Stimulated activated naive B cell treated with anti-CD40 and anti-IgM and Interleukin-4, amounts not matched to agents 10 μg/mL and 1 μg/mL and 100 μg/mL, for 72 hours (primary cell): ENCODE data around the gene PAFAH2.

ENCODE experiments used
- ATAC-seq, 2 donors: fragments of 150-1000 bp; cut with Tn5 transposase; replicated peaks; 2 replicates each; pipeline ENCODE4 v1.10.0; 2021; ENCODE audit warnings: moderate library complexity in 1 of 2
- DNase-seq: peaks from one replicate; pipeline ENCODE4 v3.0.0; 2021
- H3K27ac Mint-ChIP-seq: one replicate; pipeline ENCODE4 v1.8.0; 2022; ENCODE audit warnings: mild to moderate bottlenecking, mixed read lengths
- H3K27me3 Mint-ChIP-seq, 2 donors: one replicate each; pipeline ENCODE4 v1.8.0; 2022; ENCODE audit warnings: mixed read lengths in 2 of 2
- H3K36me3 Mint-ChIP-seq, 2 donors: one replicate each; pipeline ENCODE4 v1.8.0; 2022; ENCODE audit warnings: mixed read lengths in 2 of 2, mild to moderate bottlenecking in 1 of 2
- H3K4me1 Mint-ChIP-seq, 2 donors: one replicate each; pipeline ENCODE4 v1.8.0; 2022; ENCODE audit warnings: mixed read lengths in 2 of 2, mild to moderate bottlenecking in 1 of 2
- H3K4me3 Mint-ChIP-seq, 2 donors: one replicate each; pipeline ENCODE4 v1.8.0; 2022; ENCODE audit warnings: mild to moderate bottlenecking in 2 of 2, mixed read lengths in 2 of 2, moderate library complexity in 1 of 2
- H3K9me3 Mint-ChIP-seq, 2 donors: one replicate each; pipeline ENCODE4 v1.8.0; 2022; ENCODE audit warnings: mixed read lengths in 2 of 2, mild to moderate bottlenecking in 1 of 2

Gene PAFAH2

DNA sequence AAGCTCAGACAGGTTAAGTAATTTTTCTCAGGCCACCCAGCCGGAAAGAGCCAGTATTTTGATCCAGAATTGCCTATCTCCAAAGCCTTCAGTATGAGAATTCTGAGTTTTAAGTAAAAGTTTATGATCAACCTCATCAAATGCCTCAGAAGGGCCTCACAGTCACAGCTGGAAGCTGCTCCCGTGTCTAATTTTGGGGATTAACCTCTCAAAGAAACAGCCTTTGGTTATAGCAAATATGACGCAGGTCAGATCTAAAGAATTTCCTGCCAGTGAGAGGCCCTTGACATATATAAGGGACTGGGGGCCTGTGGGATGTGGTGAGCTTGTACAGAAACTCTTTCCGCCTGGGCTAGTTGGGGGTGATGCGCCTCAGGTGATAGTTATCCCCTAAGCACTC is 26.0 kb upstream of the PAFAH2 start:
- Mint-ChIP-seq H3K36me3 (no peaks in the 10 kb centered on the region), H3K4me1 (peaks cover 7 to 13% of the 10 kb centered on the region in 2 donors), H3K27ac (no peak overlapping the region), H3K4me3 (no peak overlapping the region), H3K9me3 (no peaks in the 10 kb centered on the region), H3K27me3 (peaks cover 3 to 16% of the 10 kb centered on the region in 2 donors)
- ATAC-seq: no peak
- DNase-seq: no peak

DNA sequence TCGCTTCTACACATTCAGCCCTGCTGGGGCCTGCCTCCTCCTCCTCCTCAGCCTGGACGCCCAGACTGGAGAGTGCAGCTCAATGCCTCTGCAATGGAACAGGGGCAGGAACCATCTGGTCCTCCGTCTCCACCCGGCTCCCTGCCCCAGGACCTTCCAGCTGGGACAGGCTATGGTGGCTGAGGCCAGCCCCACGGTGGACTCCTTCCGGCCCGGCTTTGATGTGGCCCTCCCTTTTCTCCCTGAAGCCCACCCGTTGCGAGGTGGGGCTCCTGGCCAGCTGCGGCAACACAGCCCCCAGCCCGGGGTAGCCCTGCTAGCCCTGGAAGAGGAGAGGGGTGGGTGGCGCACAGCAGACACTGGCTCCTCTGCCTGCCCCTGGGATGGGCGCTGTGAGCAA is 25.1 kb upstream of the PAFAH2 start:
- DNase-seq: no peak
- H3K4me3 Mint-ChIP-seq: no peak overlapping the region
- no peak overlapping the region for H3K27ac Mint-ChIP-seq
- peaks cover 3 to 11% of the 10 kb centered on the region in 2 donors for H3K27me3 Mint-ChIP-seq
- H3K9me3 Mint-ChIP-seq: no peaks in the 10 kb centered on the region
- peaks cover 7 to 13% of the 10 kb centered on the region in 2 donors for H3K4me1 Mint-ChIP-seq
- ATAC-seq: no peak
- H3K36me3 Mint-ChIP-seq: no peaks in the 10 kb centered on the region

DNA sequence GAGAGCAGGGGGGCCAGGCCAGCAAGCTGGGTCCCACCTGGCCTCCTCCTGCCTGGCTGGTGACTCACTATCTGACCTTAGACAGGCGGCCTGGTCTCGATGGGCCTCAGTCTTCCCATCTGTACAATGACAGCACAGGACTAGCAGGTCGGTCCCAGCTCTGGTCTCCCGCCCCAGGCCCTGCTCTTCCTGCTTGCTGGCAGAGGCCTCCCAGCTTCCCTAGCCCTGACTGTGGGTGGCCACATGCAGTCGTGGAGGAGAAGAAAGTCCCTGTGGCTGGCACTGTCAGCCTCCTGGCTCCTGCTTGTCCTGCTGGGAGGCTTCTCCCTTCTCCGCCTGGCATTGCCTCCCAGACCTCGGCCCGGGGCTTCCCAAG is 24.5 kb upstream of the PAFAH2 start:
- no peak for ATAC-seq
- Mint-ChIP-seq H3K27ac (no peak overlapping the region), H3K36me3 (no peaks in the 10 kb centered on the region)

DNA sequence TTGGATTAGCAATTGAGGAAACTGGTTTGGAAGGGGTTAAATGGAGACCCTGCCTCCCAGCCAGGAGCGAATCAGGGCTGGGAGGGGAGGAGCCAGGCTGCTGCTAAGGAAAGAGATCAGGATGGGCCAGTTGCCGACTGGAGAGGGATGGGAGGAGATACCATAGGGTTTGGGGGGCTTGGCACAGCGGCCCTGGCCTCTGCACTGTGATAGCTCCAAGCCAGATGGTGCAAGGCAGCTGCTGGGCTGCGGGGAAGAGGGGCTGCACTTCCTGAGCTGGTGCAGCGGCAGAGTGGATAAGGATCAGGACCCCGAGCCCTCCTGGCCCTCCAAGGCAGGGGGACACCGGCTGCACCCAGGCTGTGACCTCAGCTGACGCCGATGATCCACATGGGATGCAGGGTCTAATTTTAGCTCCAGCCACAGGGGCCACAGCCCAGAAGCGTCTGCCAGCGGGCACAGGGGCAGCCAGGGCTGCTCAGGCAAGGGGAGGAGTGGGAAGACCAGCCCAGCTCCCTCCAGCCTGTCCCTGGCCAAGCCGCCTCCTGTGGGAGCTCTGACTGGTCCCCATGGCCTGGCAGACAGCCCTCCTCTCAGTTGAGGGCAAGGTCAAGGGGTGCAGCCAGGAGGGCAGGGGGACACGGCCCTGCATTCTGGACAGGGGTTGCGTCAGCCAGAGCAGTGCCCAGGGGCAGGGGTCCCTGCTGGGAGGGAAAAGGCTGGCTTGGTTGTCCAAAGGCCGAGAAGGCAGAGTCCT is 24.0 kb upstream of the PAFAH2 start, which contains the start of gene EXTL1:
Gene EXTL1 (plus strand): TSS at position 129 of the 757 bp plus-strand sequence. CDS start 872 bp downstream, outside the sequence.
- Mint-ChIP-seq H3K27me3 (peaks cover 3 to 11% of the 10 kb centered on the region in 2 donors), H3K9me3 (no peaks in the 10 kb centered on the region), H3K36me3 (no peaks in the 10 kb centered on the region), H3K4me1 (peaks cover 6 to 12% of the 10 kb centered on the region in 2 donors), H3K4me3 (no peak within 1 kb of the TSS), H3K27ac (no peak within 1 kb of the TSS)
- no peak for ATAC-seq
- DNase-seq: no peak

More for the DNA sequence above, 24.5 kb upstream of the PAFAH2 start:
- DNase-seq: no peak
- H3K27me3 Mint-ChIP-seq: peaks cover 3 to 11% of the 10 kb centered on the region in 2 donors
- H3K4me3 Mint-ChIP-seq: no peak overlapping the region
- H3K4me1 Mint-ChIP-seq: peaks cover 4 to 8% of the 10 kb centered on the region in 2 donors
- no peaks in the 10 kb centered on the region for H3K9me3 Mint-ChIP-seq

DNA sequence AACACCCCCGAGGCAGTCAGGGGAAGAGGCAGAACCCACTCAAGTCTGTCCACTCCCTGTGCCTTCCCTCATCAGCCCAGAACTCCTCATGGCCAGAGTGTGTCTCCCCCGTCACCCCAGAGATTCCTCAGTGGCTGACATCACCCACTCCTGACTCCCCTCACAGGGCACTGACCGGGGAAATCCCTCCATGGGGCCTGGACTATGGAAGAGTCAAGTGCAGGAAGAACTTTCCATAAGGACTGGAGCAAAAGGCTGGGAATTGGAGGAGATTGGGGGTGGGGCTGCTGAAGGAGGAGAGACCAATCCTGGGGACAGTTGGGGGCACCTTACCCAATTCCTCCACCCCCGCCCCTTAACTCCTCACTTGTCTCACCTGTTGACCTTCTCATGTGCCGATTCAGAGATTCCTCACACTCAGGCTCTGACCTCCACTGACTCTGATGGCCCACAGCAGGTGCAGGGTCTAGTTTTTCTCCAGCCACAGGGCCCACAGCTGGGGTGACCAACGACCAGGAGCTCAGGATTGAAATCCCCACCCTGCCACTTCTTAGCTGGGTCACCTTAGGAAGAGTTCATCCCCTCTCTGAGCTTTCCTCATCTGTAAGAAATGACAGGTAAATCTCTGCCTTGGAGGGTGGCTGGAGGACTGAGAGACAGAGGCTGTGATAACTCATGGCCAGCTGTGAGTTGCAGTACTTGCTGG is 23.2 kb upstream of the PAFAH2 start:
- no peak for DNase-seq
- Mint-ChIP-seq H3K27ac (no peak overlapping the region), H3K4me3 (no peak overlapping the region), H3K9me3 (no peaks in the 10 kb centered on the region), H3K4me1 (peaks cover 10 to 17% of the 10 kb centered on the region in 2 donors), H3K27me3 (peaks cover 3 to 11% of the 10 kb centered on the region in 2 donors), H3K36me3 (no peaks in the 10 kb centered on the region)
- no peak for ATAC-seq

DNA sequence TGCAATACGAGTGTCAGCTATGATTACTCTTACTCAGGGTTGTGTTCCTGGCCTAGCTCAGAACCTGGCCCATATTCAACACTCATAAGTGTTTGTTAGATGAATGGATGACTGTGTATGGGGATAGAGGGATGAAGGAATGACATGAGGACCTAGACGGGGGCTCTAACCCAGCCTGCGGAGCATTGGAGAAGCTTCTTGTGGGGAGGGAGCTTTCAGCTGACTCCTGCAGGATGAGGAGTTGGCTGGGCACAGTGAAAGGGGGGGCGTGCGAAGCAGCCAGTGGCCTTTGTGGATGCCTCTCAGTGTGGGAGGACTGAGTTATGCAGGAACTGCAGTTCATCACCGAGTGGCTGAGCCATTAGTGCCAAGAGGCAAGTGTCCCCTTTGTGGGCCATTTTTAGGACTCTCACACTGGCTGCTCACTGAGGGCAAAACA is 22.5 kb upstream of the PAFAH2 start:
- Mint-ChIP-seq H3K4me3 (no peak overlapping the region), H3K27ac (no peak overlapping the region), H3K27me3 (peaks cover 3 to 11% of the 10 kb centered on the region in 2 donors), H3K9me3 (no peaks in the 10 kb centered on the region), H3K4me1 (peaks cover 10 to 17% of the 10 kb centered on the region in 2 donors), H3K36me3 (no peaks in the 10 kb centered on the region)
- DNase-seq: no peak
- no peak for ATAC-seq

DNA sequence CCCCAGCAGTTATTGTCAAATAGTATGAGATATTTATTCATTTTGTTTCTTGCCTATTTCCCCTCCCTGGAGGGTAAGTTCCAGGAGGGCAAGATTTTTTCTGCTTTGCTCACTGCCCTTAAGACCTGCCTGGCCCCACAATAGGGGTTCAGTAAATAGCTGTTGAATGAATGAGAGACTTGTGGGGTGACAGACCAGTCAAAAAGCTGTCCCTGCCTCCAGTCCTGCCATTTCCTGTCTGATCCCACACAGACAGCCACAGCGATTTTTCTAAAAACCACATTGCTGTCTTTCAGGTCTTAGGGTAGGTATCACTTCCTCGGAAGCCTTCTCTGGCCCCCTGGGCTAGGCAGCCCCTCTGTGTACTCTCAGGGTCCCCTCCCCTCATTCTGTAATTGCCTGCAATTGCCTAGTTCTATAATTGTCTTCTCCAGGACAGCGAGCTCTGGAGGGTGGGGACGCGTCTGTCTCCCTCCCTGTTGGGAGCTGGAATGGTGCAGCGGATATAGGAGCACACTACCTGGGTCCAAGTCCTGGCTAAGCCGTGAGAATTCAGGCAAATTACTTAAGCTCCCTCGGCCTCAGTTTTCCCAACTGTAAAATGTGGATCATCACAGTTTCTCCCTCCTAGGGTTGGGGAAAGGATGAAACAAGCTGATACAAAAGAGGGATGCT is 21.9 kb upstream of the PAFAH2 start:
- Mint-ChIP-seq H3K4me1 (peaks cover 10 to 17% of the 10 kb centered on the region in 2 donors), H3K27ac (no peak overlapping the region), H3K27me3 (peaks cover 3 to 11% of the 10 kb centered on the region in 2 donors), H3K4me3 (no peak overlapping the region), H3K9me3 (no peaks in the 10 kb centered on the region), H3K36me3 (no peaks in the 10 kb centered on the region)
- ATAC-seq (peak; percentile 40 to 44), DNase-seq (no peak)

DNA sequence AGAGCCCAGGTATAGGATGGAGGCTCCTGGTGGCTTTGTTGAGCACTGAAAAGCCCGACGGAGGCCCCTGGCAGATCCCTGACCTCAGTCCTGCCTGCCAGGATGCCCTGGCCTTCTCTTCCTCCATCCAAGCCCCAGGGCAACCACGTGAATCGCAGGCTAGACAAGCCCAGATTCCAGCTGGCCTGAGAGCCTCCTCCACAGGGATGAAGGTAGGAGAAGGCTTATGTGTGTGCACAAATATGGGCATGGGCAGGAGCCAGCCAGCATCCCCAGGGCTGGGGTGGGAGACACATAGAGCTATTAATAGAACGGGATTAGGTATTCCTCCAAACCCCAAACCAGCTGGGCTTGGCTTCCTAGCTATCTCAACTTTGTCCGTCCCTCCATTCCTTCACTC is 19.7 kb upstream of the PAFAH2 start:
- H3K27ac Mint-ChIP-seq: no peak overlapping the region
- H3K9me3 Mint-ChIP-seq: no peaks in the 10 kb centered on the region
- H3K4me1 Mint-ChIP-seq: peaks cover 10 to 17% of the 10 kb centered on the region in 2 donors
- no peak for DNase-seq
- no peak for ATAC-seq
- H3K4me3 Mint-ChIP-seq: no peak overlapping the region
- H3K27me3 Mint-ChIP-seq: peaks cover 3 to 11% of the 10 kb centered on the region in 2 donors
- no peaks in the 10 kb centered on the region for H3K36me3 Mint-ChIP-seq

DNA sequence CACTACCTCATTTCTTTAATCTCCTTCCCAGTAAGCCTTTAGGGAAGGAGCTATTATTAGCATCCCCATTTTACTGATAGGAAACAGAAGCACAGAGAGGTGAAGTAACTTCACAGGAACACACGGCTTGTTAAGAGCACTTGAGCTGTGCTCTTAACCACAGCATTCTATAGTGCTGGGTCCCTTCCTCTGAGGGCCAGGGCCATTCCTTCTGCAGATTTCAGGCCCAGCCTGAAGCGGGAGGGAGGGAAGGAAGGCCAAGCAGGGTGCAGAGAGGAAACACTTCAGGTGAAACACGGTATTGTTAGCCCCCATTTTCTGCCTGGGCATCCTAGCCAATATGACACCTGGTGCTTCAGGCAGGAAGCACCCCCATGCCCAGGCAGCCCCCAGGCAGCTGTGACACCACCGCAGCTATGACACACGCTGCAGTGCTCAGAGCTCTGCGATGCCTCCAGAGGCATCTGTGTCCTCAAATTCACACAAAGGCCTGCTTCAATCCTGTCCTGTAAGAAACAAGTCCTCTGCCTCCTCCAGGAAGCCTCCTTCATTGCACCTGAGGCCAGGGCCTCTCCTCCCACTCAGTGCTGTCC is 19.2 kb upstream of the PAFAH2 start:
- no peaks in the 10 kb centered on the region for H3K36me3 Mint-ChIP-seq
- peaks cover 3 to 11% of the 10 kb centered on the region in 2 donors for H3K27me3 Mint-ChIP-seq
- no peaks in the 10 kb centered on the region for H3K9me3 Mint-ChIP-seq
- ATAC-seq (no peak), DNase-seq (no peak)
- no peak overlapping the region for H3K4me3 Mint-ChIP-seq
- H3K4me1 Mint-ChIP-seq: peaks cover 10 to 17% of the 10 kb centered on the region in 2 donors
- no peak overlapping the region for H3K27ac Mint-ChIP-seq

DNA sequence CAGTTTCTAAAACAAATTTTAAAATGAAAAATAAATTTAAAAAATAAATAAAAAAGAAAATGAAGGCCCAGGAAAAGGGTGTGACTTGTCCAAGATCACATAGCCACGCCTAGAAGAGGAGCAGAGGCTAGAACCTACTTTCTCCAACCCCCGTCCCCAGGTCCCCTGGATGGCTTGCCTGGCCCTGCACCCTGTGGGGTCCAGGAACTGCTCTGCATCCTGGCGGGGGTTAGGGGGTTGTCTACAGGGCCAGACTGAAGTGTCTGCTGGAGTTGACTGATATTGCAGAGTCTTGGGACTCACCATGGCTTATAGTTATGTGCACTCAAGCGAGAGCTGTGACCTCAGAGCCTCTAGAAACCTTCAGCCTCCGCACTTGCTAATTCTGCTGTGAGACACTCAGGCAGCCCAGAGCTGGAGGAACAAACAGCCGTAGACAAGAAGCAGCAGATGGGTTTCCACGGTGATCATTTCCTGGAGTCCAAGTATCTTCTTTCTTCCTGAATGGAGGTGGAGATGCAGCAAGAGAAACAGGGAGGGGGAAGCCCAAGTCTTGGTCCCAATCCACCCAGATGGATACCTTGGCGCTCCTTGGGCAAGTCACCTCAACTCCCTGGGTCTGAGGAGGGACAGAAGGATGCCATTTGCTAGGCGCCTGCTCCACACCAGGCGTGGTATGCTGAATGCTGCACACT is 18.5 kb upstream of the PAFAH2 start:
- Mint-ChIP-seq H3K27ac (no peak overlapping the region), H3K9me3 (no peaks in the 10 kb centered on the region), H3K27me3 (peaks cover under 1 to 8% of the 10 kb centered on the region in 2 donors), H3K4me3 (no peak overlapping the region), H3K36me3 (no peaks in the 10 kb centered on the region), H3K4me1 (peaks cover 10 to 17% of the 10 kb centered on the region in 2 donors)
- DNase-seq: no peak
- peak; percentile 77 to 91 for ATAC-seq

DNA sequence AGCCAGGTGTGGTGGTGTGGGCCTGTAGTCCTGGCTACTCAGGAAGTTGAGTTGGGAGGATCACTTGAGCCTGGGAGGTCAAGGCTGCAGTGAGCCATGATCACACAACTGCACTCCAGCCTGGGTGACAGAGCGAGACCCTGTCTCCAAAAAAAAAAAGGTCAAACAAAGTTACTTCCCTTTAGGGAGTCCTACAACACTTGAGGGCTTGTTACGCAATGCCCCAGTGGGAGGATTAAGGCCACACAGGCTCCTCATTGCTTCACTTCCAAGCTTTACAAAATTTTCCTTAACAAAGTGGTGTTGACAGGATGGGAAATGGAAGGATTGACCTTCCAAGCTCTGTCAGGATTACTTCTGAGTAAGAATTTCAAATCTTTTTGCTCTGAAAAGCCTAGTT is 17.5 kb upstream of the PAFAH2 start:
- no peak overlapping the region for H3K4me3 Mint-ChIP-seq
- ATAC-seq: no peak

DNA sequence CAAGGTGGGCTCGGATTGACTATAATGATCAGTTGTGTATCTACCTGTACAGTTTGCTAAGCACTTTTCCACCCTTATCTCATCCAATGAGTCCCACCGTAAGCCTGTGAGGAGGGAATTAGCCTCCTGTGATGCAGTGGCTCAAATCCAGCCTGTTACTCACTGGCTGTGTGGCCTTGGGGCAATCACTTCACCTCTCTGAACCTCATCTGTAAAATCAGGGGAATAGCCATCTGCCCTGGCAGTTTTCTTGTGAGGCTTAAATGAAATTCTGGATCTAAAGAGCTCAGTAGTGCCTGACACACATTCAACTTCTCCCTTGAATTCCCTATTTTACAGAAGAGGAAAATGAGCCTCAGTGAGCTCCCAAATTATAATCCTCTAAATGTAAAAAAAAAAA is 16.3 kb upstream of the PAFAH2 start:
- H3K27ac Mint-ChIP-seq: no peak overlapping the region
- DNase-seq (no peak), ATAC-seq (no peak)
- no peak overlapping the region for H3K4me3 Mint-ChIP-seq
- H3K9me3 Mint-ChIP-seq: no peaks in the 10 kb centered on the region
- H3K4me1 Mint-ChIP-seq: peaks cover 6 to 9% of the 10 kb centered on the region in 2 donors
- no peaks in the 10 kb centered on the region for H3K36me3 Mint-ChIP-seq
- H3K27me3 Mint-ChIP-seq: peaks cover 0 to 3% of the 10 kb centered on the region in 2 donors

More for the DNA sequence above, 17.5 kb upstream of the PAFAH2 start:
- no peaks in the 10 kb centered on the region for H3K36me3 Mint-ChIP-seq
- no peaks in the 10 kb centered on the region for H3K9me3 Mint-ChIP-seq
- no peak overlapping the region for H3K27ac Mint-ChIP-seq
- DNase-seq: no peak
- peaks cover 10 to 17% of the 10 kb centered on the region in 2 donors for H3K4me1 Mint-ChIP-seq
- H3K27me3 Mint-ChIP-seq: peaks cover 0 to 4% of the 10 kb centered on the region in 2 donors

DNA sequence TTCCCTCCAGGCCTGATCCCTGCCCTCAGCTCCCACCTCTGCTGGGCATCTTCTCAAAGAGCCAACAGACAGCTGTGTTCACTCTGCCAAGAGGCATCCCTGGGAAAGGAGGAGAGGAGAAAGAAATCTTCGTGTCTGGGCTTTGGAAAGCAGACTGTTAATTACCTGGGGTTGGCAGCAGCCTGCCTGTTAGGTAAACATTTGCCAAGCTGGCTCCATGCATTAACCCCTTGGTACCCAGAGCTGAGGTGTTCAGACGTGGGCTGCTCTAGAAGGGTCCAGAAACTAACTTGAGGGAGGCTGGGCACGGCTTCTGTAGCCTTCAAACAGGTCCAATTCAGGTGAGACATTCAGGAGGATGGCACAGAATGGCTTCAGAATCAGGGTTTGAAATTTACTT is 15.0 kb upstream of the PAFAH2 start:
- no peak overlapping the region for H3K4me3 Mint-ChIP-seq
- peaks cover under 1 to 3% of the 10 kb centered on the region in 2 donors for H3K27me3 Mint-ChIP-seq
- peaks cover 6 to 9% of the 10 kb centered on the region in 2 donors for H3K4me1 Mint-ChIP-seq
- DNase-seq (no peak), ATAC-seq (no peak)
- no peaks in the 10 kb centered on the region for H3K9me3 Mint-ChIP-seq
- H3K27ac Mint-ChIP-seq: no peak overlapping the region
- H3K36me3 Mint-ChIP-seq: no peaks in the 10 kb centered on the region
